IPS DF 6.9 (cell line): ENCODE measurements around the gene CASQ2.

ENCODE experiments used
- DNase-seq: peaks from one replicate; pipeline ENCODE4 v3.0.0-alpha.2; 2013; ENCODE audit warnings: low read depth, low spot score
- H3K27ac ChIP-seq: one replicate; pipeline ENCODE4 v1.5.1; 2013; ENCODE audit warnings: low read length, control low read depth
- H3K27me3 ChIP-seq: 2 replicates; pipeline ENCODE4 v1.6.1; 2013; ENCODE audit warnings: mild to moderate bottlenecking, low read length; ENCODE audit not compliant: control insufficient read depth, insufficient read depth
- H3K36me3 ChIP-seq: 2 replicates; pipeline ENCODE4 v1.6.1; 2013; ENCODE audit warnings: low read length; ENCODE audit not compliant: control insufficient read depth, insufficient read depth
- H3K4me1 ChIP-seq: 2 replicates; pipeline ENCODE4 v1.6.1; 2013; ENCODE audit warnings: low read length; ENCODE audit not compliant: control insufficient read depth, insufficient read depth
- H3K4me3 ChIP-seq: 2 replicates; pipeline ENCODE4 v1.5.1; 2013; ENCODE audit warnings: mild to moderate bottlenecking, low read length
- H3K9me3 ChIP-seq: 2 replicates; pipeline ENCODE4 v1.6.1; 2013; ENCODE audit warnings: low read length, inconsistent platforms; ENCODE audit not compliant: control insufficient read depth, insufficient read depth
- WGBS: extraction: QIAGEN DNeasy Blood & Tissue Kit; methylation state at CpG from one replicate; pipeline ENCODE4 v1.1.7; 2013; ENCODE audit warnings: mixed read lengths, missing lambda C conversion rate; ENCODE audit not compliant: insufficient read length, insufficient coverage; 5-methylcytosine and 5-hydroxymethylcytosine counted together

CASQ2 gene

DNA sequence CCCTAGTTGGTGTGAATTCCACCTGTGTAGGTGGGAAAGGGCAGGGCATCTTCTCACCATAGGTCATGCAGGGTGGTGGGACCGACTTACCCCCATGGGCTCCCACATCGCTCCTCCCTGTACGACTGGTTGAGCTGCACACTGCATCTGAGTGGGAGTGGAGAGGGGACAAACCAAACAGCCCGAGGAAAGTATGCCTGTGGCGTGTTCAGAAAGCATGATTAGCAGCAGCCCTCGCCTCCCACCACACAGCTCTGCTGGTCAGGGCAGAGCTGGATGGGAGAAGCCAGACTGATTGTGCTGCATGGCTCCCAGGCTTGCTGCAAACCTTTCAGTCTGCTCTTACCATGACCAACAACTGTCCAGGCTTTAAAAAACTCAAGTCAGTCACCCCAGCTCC lies 102.3 kb downstream of the CASQ2 start:
- WGBS: no CpG with 5 or more reads among the region's 6 CpGs
- no peak overlapping the region for H3K27ac ChIP-seq
- no peaks in the 10 kb centered on the region for H3K27me3 ChIP-seq
- no peaks in the 10 kb centered on the region for H3K9me3 ChIP-seq
- no peak overlapping the region for H3K4me3 ChIP-seq
- no peaks in the 10 kb centered on the region for H3K4me1 ChIP-seq
- no peak for DNase-seq
- H3K36me3 ChIP-seq: 0 out of 2 replicates have a peak, but pooled peaks cover 6% of the 10 kb centered on the region

DNA sequence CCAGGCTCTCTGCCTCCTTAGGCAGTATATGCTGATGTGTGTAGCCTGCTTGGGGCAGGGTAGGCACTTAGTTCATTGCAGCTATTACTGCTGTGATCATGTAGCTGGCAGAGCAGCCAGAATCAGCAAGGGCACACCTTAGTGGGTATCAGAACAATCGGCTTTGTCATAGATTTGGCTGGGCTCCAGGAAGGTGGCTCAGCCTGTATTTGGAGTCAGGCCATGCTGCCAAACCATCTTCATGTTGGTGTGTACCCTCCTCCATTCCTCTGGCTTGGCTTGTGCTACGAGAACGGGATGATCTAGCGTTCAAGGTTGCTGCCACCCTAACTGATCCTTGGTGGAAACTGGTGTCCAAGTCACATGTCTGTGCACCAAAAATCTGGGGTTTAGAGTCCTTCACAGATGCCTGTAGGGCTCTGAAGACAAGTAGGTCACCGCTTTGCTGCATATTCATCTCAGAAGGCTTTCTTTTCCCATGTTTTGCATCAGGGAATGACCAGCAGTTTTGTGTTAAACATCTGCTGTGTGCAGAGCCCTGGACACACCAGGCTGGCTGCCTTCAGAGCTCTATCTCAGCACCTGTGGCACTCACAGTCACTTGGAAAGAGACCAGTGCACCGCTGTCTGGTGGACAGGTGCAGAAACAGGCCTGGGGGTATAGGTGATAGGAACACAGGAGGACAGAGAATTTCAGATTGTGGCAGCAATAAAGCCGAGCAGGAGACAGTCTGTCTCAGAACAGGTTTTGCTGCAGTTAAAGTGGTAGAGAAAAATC lies 103.0 kb downstream of the CASQ2 start:
- WGBS: no CpG with 5 or more reads among the region's 7 CpGs
- Histone ChIP-seq H3K36me3 (0 out of 2 replicates have a peak, but pooled peaks cover 6% of the 10 kb centered on the region), H3K4me3 (no peak overlapping the region), H3K9me3 (no peaks in the 10 kb centered on the region), H3K27me3 (no peaks in the 10 kb centered on the region), H3K27ac (no peak overlapping the region), H3K4me1 (no peaks in the 10 kb centered on the region)
- no peak for DNase-seq

DNA sequence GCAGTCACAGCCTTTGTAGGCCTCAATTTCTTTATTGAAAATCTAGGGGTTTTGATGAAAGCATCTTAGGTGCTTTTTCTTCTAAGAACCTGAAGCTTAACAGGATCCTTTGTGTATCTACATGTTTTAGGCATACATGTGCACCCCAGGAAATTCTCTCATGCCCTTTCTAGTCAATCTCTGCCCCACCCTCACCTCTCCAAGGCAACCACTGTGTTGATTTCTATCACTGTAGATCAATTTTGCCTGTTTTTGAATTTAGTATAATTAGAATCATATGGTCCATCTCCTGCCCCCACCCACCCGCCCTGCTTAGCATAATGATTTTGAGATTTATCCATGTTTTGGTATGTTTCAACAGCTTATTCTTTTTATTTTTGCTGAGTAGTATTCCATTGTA lies 107.4 kb downstream of the CASQ2 start:
- DNase-seq: no peak
- Histone ChIP-seq H3K4me1 (no peaks in the 10 kb centered on the region), H3K36me3 (0 out of 2 replicates have a peak, but pooled peaks cover 5% of the 10 kb centered on the region), H3K4me3 (no peak overlapping the region), H3K27ac (no peak overlapping the region), H3K9me3 (no peaks in the 10 kb centered on the region), H3K27me3 (no peaks in the 10 kb centered on the region)
- no CpG with 5 or more reads among the region's 1 CpG for WGBS

DNA sequence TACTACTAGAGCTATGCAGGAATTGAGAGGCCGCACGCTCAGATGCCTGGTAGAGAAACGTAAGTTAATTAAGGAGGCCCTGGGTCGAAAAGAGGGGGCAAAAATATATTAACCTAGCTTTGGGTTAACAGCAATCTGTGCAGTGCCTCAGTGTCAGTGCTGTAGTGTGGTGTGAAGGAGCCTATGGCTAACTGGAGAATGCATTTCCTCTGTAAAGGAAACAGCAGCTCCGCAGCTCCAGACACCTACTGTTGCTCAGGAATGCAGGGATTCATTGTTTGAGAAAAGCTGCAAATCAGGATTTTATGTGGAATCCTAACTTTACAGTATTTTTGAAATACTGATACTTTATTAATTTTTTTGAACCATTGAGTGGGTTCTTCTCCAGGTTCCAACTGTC lies 108.4 kb downstream of the CASQ2 start:
- H3K9me3 ChIP-seq: no peaks in the 10 kb centered on the region
- WGBS: no CpG with 5 or more reads among the region's 5 CpGs
- H3K36me3 ChIP-seq: 0 out of 2 replicates have a peak, but pooled peaks cover 3% of the 10 kb centered on the region
- no peak overlapping the region for H3K4me3 ChIP-seq
- no peak overlapping the region for H3K27ac ChIP-seq
- H3K4me1 ChIP-seq: 0 out of 2 replicates have a peak, but pooled peaks cover 2% of the 10 kb centered on the region
- H3K27me3 ChIP-seq: no peaks in the 10 kb centered on the region
- no peak for DNase-seq

DNA sequence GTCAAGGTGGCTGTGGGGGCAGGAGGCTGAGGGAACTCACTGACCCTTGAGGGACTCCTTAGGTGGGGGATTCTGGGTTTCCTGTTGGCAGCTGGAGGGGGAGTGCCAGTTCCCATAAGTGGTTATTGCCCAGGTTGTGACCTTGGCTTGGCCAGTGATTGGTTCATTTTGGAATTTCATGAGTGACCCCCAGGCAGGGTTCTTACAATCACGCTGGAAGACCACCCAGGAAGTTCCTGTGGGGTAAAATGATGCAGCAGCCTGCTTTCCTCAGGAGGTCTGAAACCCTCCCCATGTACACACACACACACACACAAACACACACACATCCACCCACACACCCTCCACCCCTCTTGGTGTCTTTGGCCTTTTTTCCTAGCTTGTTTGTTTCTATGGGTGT lies 109.9 kb downstream of the CASQ2 start:
- no peaks in the 10 kb centered on the region for H3K27me3 ChIP-seq
- no peaks in the 10 kb centered on the region for H3K36me3 ChIP-seq
- H3K27ac ChIP-seq: no peak overlapping the region
- H3K4me3 ChIP-seq: no peak overlapping the region
- DNase-seq: no peak
- no CpG with 5 or more reads among the region's 1 CpG for WGBS
- H3K4me1 ChIP-seq: peaks cover 3% of the 10 kb centered on the region; the same call in 1 of the 2 replicates
- H3K9me3 ChIP-seq: no peaks in the 10 kb centered on the region

DNA sequence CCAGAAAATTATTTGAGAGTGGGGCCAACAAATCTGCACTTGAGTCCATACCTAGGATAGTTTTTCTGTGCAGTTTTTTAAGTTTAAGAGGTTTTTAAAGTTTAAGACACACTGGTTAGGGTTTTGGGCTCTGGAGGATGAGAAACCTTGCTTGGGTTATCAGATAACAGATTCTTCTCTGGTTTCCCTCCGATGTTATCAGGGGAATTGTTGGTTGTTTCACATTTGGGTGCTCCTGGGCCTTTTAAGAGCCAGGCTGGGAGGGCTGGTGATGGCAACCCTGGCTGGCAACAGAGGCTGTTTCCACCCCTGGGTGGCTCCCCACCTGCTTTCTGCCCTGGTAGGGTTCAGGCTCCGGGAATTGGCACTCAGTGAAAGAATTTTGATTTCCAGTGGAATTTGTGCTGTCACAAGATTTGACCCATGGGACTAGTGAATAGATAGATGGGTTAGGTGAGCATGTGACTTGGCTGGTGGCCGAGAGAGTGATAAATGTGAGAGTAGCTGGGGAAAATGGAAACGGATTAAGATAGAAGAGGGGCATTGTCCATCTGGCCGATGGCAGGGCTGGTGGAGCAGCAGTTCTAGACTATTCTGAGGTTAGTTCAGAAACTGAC lies 111.9 kb downstream of the CASQ2 start:
- Histone ChIP-seq H3K9me3 (no peaks in the 10 kb centered on the region), H3K27me3 (no peaks in the 10 kb centered on the region), H3K4me1 (peaks cover 3% of the 10 kb centered on the region; the same call in 1 of the 2 replicates), H3K27ac (no peak overlapping the region), H3K36me3 (no peaks in the 10 kb centered on the region), H3K4me3 (no peak overlapping the region)
- WGBS: no CpG with 5 or more reads among the region's 5 CpGs
- DNase-seq: no peak

DNA sequence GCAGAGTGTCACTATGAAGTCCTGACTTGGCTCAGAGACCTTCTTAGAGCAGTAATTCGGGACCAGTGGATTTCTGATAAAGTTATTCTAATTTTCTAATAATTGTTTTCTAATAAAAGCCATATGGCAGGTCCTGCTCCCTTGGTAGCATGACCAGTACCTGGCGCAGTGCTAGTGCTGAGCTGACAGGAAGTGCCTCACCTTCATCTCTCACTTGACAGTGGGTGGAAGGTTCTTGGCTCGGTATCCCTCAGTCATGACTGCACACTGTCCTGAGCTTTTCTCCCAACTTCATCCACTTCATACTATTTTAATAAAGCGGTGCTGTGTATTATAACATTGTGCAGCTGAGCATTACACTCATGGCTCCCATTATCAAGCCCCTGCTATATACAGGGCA lies 112.6 kb downstream of the CASQ2 start:
- H3K4me3 ChIP-seq: no peak overlapping the region
- no peaks in the 10 kb centered on the region for H3K36me3 ChIP-seq
- no peak for DNase-seq
- H3K27ac ChIP-seq: no peak overlapping the region
- no peaks in the 10 kb centered on the region for H3K27me3 ChIP-seq
- WGBS: no CpG with 5 or more reads among the region's 4 CpGs
- H3K9me3 ChIP-seq: no peaks in the 10 kb centered on the region
- H3K4me1 ChIP-seq: peaks cover 4% of the 10 kb centered on the region; the same call in 1 of the 2 replicates

DNA sequence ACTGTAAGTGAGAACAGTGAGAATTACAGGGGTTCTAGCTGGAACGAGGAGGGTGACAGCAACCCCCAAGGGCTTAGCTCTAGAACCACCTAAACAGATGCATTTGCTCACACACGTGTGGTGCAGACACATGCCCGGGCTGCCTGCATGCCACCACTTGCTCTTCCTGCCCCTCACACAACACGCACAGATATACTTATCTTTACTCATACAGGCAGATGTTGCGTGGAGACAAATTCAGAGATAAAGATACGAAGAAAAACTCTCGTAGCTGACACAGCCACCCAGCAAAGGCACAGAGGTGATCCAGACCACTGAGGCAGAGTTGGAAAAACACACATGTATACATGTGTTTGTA lies 113.2 kb downstream of the CASQ2 start:
- H3K9me3 ChIP-seq: no peaks in the 10 kb centered on the region
- H3K36me3 ChIP-seq: no peaks in the 10 kb centered on the region
- H3K4me3 ChIP-seq: no peak overlapping the region
- no CpG with 5 or more reads among the region's 7 CpGs for WGBS
- no peak overlapping the region for H3K27ac ChIP-seq
- peaks cover 6% of the 10 kb centered on the region; the same call in 1 of the 2 replicates for H3K4me1 ChIP-seq
- DNase-seq: no peak
- no peaks in the 10 kb centered on the region for H3K27me3 ChIP-seq

DNA sequence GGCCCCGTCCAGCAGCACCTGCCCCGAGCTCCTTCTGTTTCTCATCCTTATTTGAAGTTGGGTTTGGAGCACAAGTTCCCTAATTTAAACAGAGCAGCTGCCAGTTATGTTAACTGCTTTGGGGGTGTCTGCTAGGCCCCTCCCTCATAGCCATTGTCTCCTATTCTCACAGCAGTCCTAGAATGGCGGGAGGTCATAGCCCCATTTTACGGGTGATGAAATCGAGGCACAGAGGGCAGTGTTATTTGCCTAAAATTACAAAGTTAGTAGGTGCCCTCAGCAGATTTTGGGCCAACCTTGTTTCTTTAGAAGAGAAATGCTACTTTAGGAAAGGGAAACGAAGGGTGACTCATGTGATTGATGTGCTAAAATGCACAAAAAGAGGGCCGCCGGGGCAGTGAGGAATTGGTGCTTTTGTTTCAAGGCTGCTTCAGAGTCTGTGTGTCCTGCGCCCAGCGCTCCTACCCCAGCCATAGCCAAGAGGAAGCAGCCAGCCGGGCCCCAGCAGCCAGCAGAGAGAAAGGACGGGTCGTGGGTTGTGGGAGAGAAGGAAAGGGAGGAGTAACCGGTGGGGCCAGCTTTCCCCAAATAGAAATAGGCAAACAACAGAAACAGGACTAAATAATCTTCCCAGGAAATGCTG lies 113.7 kb downstream of the CASQ2 start:
- no peaks in the 10 kb centered on the region for H3K36me3 ChIP-seq
- H3K4me3 ChIP-seq: no peak overlapping the region
- no peak overlapping the region for H3K27ac ChIP-seq
- H3K4me1 ChIP-seq: peaks cover 8% of the 10 kb centered on the region
- H3K27me3 ChIP-seq: no peaks in the 10 kb centered on the region
- no peaks in the 10 kb centered on the region for H3K9me3 ChIP-seq
- WGBS: no CpG with 5 or more reads among the region's 14 CpGs
- DNase-seq: no peak

DNA sequence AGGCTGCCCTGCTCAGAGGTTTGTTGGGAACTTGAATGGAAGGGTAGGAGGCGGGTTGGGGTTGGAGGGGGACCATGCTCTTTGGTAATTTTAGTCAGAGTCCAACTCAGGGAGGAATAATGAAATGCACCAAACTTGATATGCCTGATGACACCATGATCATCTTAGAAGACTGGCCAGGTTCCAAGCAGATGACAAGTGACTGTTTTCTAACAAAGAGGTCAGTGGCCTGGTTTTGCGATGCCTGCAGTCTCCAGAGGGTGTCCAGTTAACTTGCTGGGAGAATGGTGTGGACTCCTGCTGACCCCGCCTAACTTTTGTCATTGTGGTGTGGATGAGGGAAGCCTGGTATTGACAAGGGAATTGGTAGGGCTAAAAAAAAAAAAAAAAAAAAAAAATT lies 114.4 kb downstream of the CASQ2 start:
- Histone ChIP-seq H3K27ac (no peak overlapping the region), H3K36me3 (no peaks in the 10 kb centered on the region), H3K4me3 (no peak overlapping the region), H3K4me1 (peaks cover 10% of the 10 kb centered on the region), H3K27me3 (no peaks in the 10 kb centered on the region), H3K9me3 (no peaks in the 10 kb centered on the region)
- WGBS: no CpG with 5 or more reads among the region's 3 CpGs
- no peak for DNase-seq
